ENCODE measurements around the gene TMEM175.

Gene TMEM175

GRCh38 chr4:893276-893994, 38.8 kb upstream of the TMEM175 start (continued):
- TF ChIP-seq ZNF155 (tag by site-specific recombination; IDR thresholded peaks at IDR 0.05) = no peak

- no peaks in the 10 kb centered on the region for H3K4me1 ChIP-seq (ENCODE audit: control insufficient read depth, insufficient read depth, low read length)
- CTCF ChIA-PET = no interaction called here
- no peak overlapping the region for H3K27ac ChIP-seq (ENCODE audit: extremely low read depth, low read depth, low read length)
- peaks cover 0 to 69% of the 10 kb centered on the region in 2 experiments; a peak in 1 of 3 replicates for H3K36me3 ChIP-seq (ENCODE audit: control insufficient read depth in 2 of 2, insufficient read depth in 1 of 2, low read length in 2 of 2)
- no peak overlapping the region for H3K4me3 ChIP-seq (ENCODE audit: low read depth, low read length)
- TF ChIP-seq ZBTB11 (tag by site-specific recombination; conservative IDR thresholded peaks at IDR 0.05; ENCODE audit: low read depth) = no peak
- no peak for TF ChIP-seq ZSCAN5A (tag by site-specific recombination; IDR thresholded peaks at IDR 0.05)
- no peak for TF ChIP-seq WT1 (tag by site-specific recombination; IDR thresholded peaks at IDR 0.05)
- no peak for TF ChIP-seq ZNF133 (tag by site-specific recombination; IDR thresholded peaks at IDR 0.05)
- no peak for TF ChIP-seq SP7 (tag by site-specific recombination; IDR thresholded peaks at IDR 0.05)
- no peak for TF ChIP-seq SCRT2 (tag by site-specific recombination; IDR thresholded peaks at IDR 0.05)
- TF ChIP-seq ZNF623 (tag by site-specific recombination; IDR thresholded peaks at IDR 0.05) = no peak
- no peaks in the 10 kb centered on the region for H3K9me3 ChIP-seq (ENCODE audit: control insufficient read depth, insufficient read depth, low read depth, low read length)
- POLR2A ChIA-PET = no interaction called here
Observed at GRCh38 chr4:893995-894705, 38.1 kb upstream of the TMEM175 start.

GRCh38 chr4:895596-895995, 36.7 kb upstream of the TMEM175 start:
- ChIA-PET CTCF (no interaction called here), POLR2A (no interaction called here)
- Histone ChIP-seq H3K27ac (ENCODE audit: extremely low read depth, low read depth, low read length) (no peak overlapping the region), H3K9me3 (ENCODE audit: control insufficient read depth, insufficient read depth, low read depth, low read length) (no peaks in the 10 kb centered on the region), H3K36me3 (ENCODE audit: control insufficient read depth in 2 of 2, insufficient read depth in 1 of 2, low read length in 2 of 2) (peaks cover 0 to 58% of the 10 kb centered on the region in 2 experiments; a peak in 1 of 3 replicates), H3K4me3 (ENCODE audit: low read depth, low read length) (no peak overlapping the region), H3K4me1 (ENCODE audit: control insufficient read depth, insufficient read depth, low read length) (no peaks in the 10 kb centered on the region)
- TF ChIP-seq SCRT2 (tag by site-specific recombination; IDR thresholded peaks at IDR 0.05) (no peak), BCL11A (tag by site-specific recombination; IDR thresholded peaks at IDR 0.05; ENCODE audit: low read depth) (no peak), ZNF23 (tag by site-specific recombination; IDR thresholded peaks at IDR 0.05; ENCODE audit: borderline replicate concordance) (no peak), ZBTB10 (tag by site-specific recombination; IDR thresholded peaks at IDR 0.05) (no peak), ZNF596 (tag by site-specific recombination; IDR thresholded peaks at IDR 0.05) (no peak), ZSCAN30 (tag by site-specific recombination; IDR thresholded peaks at IDR 0.05) (no peak), INSM2 (tag by site-specific recombination; IDR thresholded peaks at IDR 0.05) (no peak), HOXA7 (CRISPR knock-in tag; IDR thresholded peaks at IDR 0.05; ENCODE audit: borderline replicate concordance) (no peak), ZNF391 (tag by site-specific recombination; IDR thresholded peaks at IDR 0.05; ENCODE audit: borderline replicate concordance, low read depth) (no peak), ZNF19 (tag by site-specific recombination; IDR thresholded peaks at IDR 0.05; ENCODE audit: low read depth) (no peak), KLF7 (tag by site-specific recombination; IDR thresholded peaks at IDR 0.05; ENCODE audit: borderline replicate concordance) (no peak), ZNF121 (tag by site-specific recombination; IDR thresholded peaks at IDR 0.05) (no peak), ZNF350 (tag by site-specific recombination; IDR thresholded peaks at IDR 0.05) (no peak), ZNF449 (tag by site-specific recombination; IDR thresholded peaks at IDR 0.05) (no peak)

Data from HEK293 (cell line).